ENCODE results near the gene PLA2G4E.

DNA sequence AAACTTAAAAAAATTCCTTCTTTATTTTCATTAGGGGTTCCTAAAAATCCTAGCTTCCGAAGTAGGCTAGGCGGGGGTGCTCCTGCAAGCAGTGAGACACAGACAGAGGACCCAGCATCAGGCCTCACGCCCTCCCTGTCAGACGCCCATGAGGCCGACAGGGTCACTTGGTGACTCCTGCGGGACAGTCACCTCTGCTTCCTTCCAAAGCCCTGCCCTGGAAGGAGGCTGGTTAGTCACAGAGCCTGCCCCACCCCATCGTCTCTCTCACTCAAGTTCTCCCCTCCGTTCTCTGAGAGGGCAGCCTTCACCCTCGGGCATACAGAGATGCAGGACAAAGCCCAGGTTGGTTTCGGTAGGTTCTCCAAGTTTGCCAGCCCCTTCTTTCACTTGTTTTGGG, 87.1 kb downstream of the PLA2G4E start:
- TF ChIP-seq, protein P1, sequence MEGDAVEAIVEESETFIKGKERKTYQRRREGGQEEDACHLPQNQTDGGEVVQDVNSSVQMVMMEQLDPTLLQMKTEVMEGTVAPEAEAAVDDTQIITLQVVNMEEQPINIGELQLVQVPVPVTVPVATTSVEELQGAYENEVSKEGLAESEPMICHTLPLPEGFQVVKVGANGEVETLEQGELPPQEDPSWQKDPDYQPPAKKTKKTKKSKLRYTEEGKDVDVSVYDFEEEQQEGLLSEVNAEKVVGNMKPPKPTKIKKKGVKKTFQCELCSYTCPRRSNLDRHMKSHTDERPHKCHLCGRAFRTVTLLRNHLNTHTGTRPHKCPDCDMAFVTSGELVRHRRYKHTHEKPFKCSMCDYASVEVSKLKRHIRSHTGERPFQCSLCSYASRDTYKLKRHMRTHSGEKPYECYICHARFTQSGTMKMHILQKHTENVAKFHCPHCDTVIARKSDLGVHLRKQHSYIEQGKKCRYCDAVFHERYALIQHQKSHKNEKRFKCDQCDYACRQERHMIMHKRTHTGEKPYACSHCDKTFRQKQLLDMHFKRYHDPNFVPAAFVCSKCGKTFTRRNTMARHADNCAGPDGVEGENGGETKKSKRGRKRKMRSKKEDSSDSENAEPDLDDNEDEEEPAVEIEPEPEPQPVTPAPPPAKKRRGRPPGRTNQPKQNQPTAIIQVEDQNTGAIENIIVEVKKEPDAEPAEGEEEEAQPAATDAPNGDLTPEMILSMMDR (IDR thresholded peaks at IDR 0.05), result no peak
- no peak for TF ChIP-seq POLR2A (IDR thresholded peaks at IDR 0.05)
